Left ventricle myocardium inferior (tissue), 1 donor: ENCODE data around the gene NBL1. TPM values are rescaled to one million over a fixed set of nuclear protein-coding genes. Genes with fewer than 3 reads are reported as not detected.

Experiments used
- DNase-seq: peaks from one replicate; pipeline ENCODE4 v3.0.0-alpha.2; 2020
- H3K27ac ChIP-seq: fragments of 200-600 bp; replicated peaks from 2 replicates; pipeline ENCODE4 v1.8.0; 2021
- H3K27me3 ChIP-seq: fragments of 200-600 bp; 2 replicates; pipeline ENCODE4 v1.8.0; 2021; ENCODE audit warnings: low read depth
- H3K36me3 ChIP-seq: fragments of 200-600 bp; 2 replicates; pipeline ENCODE4 v1.8.0; 2021
- H3K4me1 ChIP-seq: fragments of 200-600 bp; 2 replicates; pipeline ENCODE4 v1.8.0; 2021
- H3K4me3 ChIP-seq: fragments of 200-600 bp; 2 replicates; pipeline ENCODE4 v1.8.0; 2021; ENCODE audit warnings: mild to moderate bottlenecking, moderate library complexity
- H3K9me3 ChIP-seq: fragments of 200-600 bp; replicated peaks from 2 replicates; pipeline ENCODE4 v1.8.0; 2021
- intact Hi-C: fragments of 100-400 bp; cut with micrococcal nuclease; formaldehyde crosslinking; loops from one replicate; pipeline ENCODE4 v1.11.0; 2022
- total RNA-seq: library from RNA; stranded (reverse); fragmentation: NEBNext Ultra II Directional; extraction: Animal tissue kit (Norgen Biotek cat#: 25700); gene quantifications from one replicate; pipeline ENCODE4 v1.2.1, GENCODE V29; 2021
- TF ChIP-seq, protein P1 (sequence below): fragments of 200-600 bp; IDR thresholded peaks from 2 replicates; pipeline ENCODE4 v1.8.0; 2021; ENCODE audit warnings: antibody characterized with exemption, mild to moderate bottlenecking, borderline replicate concordance
- donor health status: DM: no; HTN: yes; CAD: no; lungs with severe emphysema.

The NBL1 gene
- total RNA-seq, 1 donor from 2014 or later, result 30.0 TPM

DNA sequence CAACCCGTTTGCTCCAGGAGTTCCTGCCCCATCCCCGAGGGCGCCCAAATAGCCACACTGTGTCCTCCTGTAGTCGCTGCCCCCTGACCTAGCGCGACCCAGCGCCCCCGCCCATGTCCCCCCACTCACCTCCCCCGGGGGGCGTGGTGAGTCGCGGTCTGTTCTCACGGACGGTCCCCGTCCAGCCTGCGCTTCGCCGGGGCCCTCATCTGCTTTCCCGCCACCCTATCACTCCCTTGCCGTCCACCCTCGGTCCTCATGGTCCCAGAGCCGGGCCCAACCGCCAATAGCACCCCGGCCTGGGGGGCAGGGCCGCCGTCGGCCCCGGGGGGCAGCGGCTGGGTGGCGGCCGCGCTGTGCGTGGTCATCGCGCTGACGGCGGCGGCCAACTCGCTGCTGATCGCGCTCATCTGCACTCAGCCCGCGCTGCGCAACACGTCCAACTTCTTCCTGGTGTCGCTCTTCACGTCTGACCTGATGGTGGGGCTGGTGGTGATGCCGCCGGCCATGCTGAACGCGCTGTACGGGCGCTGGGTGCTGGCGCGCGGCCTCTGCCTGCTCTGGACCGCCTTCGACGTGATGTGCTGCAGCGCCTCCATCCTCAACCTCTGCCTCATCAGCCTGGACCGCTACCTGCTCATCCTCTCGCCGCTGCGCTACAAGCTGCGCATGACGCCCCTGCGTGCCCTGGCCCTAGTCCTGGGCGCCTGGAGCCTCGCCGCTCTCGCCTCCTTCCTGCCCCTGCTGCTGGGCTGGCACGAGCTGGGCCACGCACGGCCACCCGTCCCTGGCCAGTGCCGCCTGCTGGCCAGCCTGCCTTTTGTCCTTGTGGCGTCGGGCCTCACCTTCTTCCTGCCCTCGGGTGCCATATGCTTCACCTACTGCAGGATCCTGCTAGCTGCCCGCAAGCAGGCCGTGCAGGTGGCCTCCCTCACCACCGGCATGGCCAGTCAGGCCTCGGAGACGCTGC, 21.7 kb downstream of the NBL1 start:
- TF ChIP-seq, protein P1, sequence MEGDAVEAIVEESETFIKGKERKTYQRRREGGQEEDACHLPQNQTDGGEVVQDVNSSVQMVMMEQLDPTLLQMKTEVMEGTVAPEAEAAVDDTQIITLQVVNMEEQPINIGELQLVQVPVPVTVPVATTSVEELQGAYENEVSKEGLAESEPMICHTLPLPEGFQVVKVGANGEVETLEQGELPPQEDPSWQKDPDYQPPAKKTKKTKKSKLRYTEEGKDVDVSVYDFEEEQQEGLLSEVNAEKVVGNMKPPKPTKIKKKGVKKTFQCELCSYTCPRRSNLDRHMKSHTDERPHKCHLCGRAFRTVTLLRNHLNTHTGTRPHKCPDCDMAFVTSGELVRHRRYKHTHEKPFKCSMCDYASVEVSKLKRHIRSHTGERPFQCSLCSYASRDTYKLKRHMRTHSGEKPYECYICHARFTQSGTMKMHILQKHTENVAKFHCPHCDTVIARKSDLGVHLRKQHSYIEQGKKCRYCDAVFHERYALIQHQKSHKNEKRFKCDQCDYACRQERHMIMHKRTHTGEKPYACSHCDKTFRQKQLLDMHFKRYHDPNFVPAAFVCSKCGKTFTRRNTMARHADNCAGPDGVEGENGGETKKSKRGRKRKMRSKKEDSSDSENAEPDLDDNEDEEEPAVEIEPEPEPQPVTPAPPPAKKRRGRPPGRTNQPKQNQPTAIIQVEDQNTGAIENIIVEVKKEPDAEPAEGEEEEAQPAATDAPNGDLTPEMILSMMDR, result no peak
- H3K36me3 ChIP-seq, result no peaks in the 10 kb centered on the region
- no peak overlapping the region for H3K27ac ChIP-seq
- H3K4me3 ChIP-seq, result peak overlapping the region; percentile 55
- no peaks in the 10 kb centered on the region for H3K9me3 ChIP-seq
- no peak for DNase-seq
- peaks cover 75% of the 10 kb centered on the region for H3K27me3 ChIP-seq
- intact Hi-C loops, result no loop called here
- H3K4me1 ChIP-seq, result peaks cover 14% of the 10 kb centered on the region

DNA sequence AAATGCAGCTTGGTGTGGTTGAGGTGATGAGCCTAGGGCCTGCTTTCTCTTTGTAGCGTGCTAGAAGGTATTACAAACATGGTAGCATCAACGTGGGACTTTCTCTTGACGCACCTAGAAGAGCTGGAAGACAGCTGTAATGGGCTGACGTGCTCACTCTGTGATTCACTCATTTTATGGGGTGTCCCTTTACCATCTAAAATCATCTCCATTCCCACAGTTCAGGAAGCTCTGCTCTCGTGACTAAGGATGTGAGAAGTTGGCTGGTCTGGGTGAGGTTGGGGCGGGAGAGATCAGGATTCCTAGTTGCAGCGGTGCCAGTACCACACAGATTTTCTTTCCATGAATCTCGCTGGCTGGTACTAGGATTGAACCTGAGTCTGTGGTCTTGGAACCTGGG, 24.8 kb downstream of the NBL1 start:
- TF ChIP-seq, protein P1, result no peak
- Histone ChIP-seq H3K4me1 (peaks cover 14% of the 10 kb centered on the region), H3K4me3 (no peak overlapping the region), H3K36me3 (no peaks in the 10 kb centered on the region), H3K9me3 (no peaks in the 10 kb centered on the region), H3K27me3 (peaks cover 88% of the 10 kb centered on the region), H3K27ac (no peak overlapping the region)
- DNase-seq, result no peak
- intact Hi-C loops, result no loop called here

DNA sequence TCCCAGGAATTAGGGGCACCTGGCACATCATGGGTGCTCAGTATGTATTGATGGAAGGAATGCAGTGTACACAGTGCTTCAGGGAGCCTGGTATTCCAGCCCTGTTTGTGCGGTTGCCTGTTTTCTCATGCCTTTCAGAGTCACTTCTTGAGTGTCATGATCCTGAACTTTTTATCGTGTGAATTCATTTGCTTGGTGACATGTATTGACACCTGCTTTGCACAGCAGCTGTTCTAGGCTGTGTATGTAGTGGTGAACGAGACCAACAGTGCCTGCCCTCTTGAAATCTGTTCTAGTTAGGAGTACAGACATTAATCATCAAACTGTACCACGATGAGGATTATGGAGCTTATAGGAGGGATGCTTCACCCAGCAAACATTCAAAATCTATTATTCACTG, 26.7 kb downstream of the NBL1 start:
- Histone ChIP-seq H3K9me3 (no peaks in the 10 kb centered on the region), H3K27me3 (peaks cover 85% of the 10 kb centered on the region), H3K36me3 (no peaks in the 10 kb centered on the region), H3K27ac (no peak overlapping the region), H3K4me1 (peaks cover 1% of the 10 kb centered on the region), H3K4me3 (no peak overlapping the region)
- no peak for DNase-seq
- intact Hi-C loops, result no loop called here
- TF ChIP-seq, protein P1, result no peak

DNA sequence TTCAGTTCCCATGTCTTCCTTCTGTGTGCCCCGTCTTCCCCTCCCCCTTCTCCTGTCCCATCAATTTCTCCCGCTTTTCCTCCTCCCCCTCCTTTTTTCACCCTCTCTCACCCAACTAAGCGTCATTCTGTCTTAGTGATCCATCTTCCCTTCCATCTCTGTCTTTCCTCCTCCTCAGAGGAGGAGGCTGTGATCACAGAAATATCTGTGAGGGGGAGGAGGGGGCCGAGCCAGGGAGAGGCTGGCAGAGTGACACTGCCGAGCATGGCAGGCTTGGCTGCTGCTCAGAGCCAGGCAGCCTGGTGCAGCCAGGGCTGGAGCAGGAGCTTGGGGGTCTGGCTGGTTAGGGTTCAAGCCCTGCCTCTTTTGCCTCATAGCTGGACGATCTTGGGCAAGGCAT, 28.1 kb downstream of the NBL1 start:
- Histone ChIP-seq H3K4me1 (no peaks in the 10 kb centered on the region), H3K4me3 (no peak overlapping the region), H3K27me3 (peaks cover 80% of the 10 kb centered on the region), H3K27ac (no peak overlapping the region), H3K36me3 (no peaks in the 10 kb centered on the region), H3K9me3 (no peaks in the 10 kb centered on the region)
- TF ChIP-seq, protein P1, result no peak
- DNase-seq, result no peak
- intact Hi-C loops, result no loop called here

DNA sequence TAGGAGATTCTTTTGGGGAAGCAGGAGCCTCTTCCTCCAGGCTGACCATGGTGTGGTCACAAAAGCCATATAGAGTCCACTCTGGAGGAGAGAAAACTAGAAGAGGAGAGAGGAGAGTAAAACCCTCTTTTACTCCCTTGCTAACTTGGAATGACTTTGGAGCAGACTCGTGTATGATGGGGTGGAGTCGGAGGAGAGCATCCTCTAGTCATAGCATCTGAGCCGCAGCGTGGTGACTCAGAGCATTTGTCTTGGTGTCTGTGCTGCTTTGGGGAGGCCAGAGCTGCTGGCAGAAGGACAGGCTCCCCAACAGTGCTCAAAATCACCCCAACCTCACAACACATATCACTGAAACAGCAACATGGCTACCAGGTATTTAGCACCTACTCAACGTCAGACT, 31.7 kb downstream of the NBL1 start:
- no peak overlapping the region for H3K4me3 ChIP-seq
- intact Hi-C loops, result no loop called here
- no peaks in the 10 kb centered on the region for H3K9me3 ChIP-seq
- peaks cover 53% of the 10 kb centered on the region for H3K27me3 ChIP-seq
- no peak overlapping the region for H3K27ac ChIP-seq
- H3K36me3 ChIP-seq, result no peaks in the 10 kb centered on the region
- TF ChIP-seq, protein P1, result no peak
- DNase-seq, result no peak
- H3K4me1 ChIP-seq, result no peaks in the 10 kb centered on the region
